Caco-2 (cell line): Measurements from ENCODE around the gene CEP250. TPM values are rescaled to one million over a fixed set of nuclear protein-coding genes. Genes with fewer than 3 reads are reported as not detected.

Experiments
- BruUV-seq: library from RNA; stranded (reverse); fragments of 400-500 nt; replicated peaks from 2 replicates; lab custom pipeline; 2021; lab: Mats Ljungman, UMichigan
- CTCF ChIA-PET: fragments of 300-600 bp; sonication (Branson Sonifier 250); formaldehyde crosslinking; loops from one replicate; lab custom pipeline; 2022; ENCODE audit warnings: antibody characterized with exemption; lab: Charles Lee
- POLR2A ChIA-PET: fragments of 300-600 bp; sonication (Branson Sonifier 250); formaldehyde crosslinking; loops from one replicate; lab custom pipeline; 2022; ENCODE audit warnings: antibody characterized with exemption; lab: Charles Lee
- DNase-seq, 2 experiments: peaks; one replicate each; pipeline versions ENCODE4 v3.0.0 to v3.0.0-alpha.2; 2020 to 2022
- H3K27me3 ChIP-seq: replicated peaks from 2 replicates; pipeline ENCODE4 v1.6.0; 2011; ENCODE audit warnings: low read length; ENCODE audit not compliant: control insufficient read depth, insufficient read depth
- H3K36me3 ChIP-seq: 2 replicates; pipeline ENCODE4 v1.5.1; 2011; ENCODE audit warnings: low read length; ENCODE audit not compliant: control insufficient read depth, insufficient read depth
- H3K4me1 ChIP-seq: fragments of 250-450 bp; sonication (Bioruptor Pico); 2 replicates; pipeline ENCODE4 v1.5.1; 2020; ENCODE audit warnings: mild to moderate bottlenecking
- H3K4me3 ChIP-seq: 2 replicates; pipeline ENCODE4 v1.5.1; 2011; ENCODE audit warnings: low read depth, mild to moderate bottlenecking, control low read depth, low read length
- H3K9me3 ChIP-seq: fragments of 250-450 bp; sonication (Bioruptor Pico); 2 replicates; pipeline ENCODE4 v1.5.1; 2020; ENCODE audit warnings: mild to moderate bottlenecking, moderate library complexity
- H3K27ac Mint-ChIP-seq: one replicate; pipeline ENCODE4 v1.8.0; 2022; ENCODE audit warnings: mixed read lengths; ENCODE audit not compliant: unreplicated experiment
- H3K27me3 Mint-ChIP-seq: one replicate; pipeline ENCODE4 v1.8.0; 2022; ENCODE audit warnings: mixed read lengths; ENCODE audit not compliant: insufficient read depth, unreplicated experiment
- H3K36me3 Mint-ChIP-seq: one replicate; pipeline ENCODE4 v1.8.0; 2022; ENCODE audit warnings: mild to moderate bottlenecking, mixed read lengths; ENCODE audit not compliant: insufficient read depth, unreplicated experiment
- H3K4me1 Mint-ChIP-seq: one replicate; pipeline ENCODE4 v1.8.0; 2022; ENCODE audit warnings: low read depth, mixed read lengths; ENCODE audit not compliant: unreplicated experiment
- H3K4me3 Mint-ChIP-seq: one replicate; pipeline ENCODE4 v1.8.0; 2022; ENCODE audit warnings: mild to moderate bottlenecking, moderate library complexity, mixed read lengths; ENCODE audit not compliant: unreplicated experiment
- H3K9me3 Mint-ChIP-seq: one replicate; pipeline ENCODE4 v1.8.0; 2022; ENCODE audit warnings: mixed read lengths; ENCODE audit not compliant: unreplicated experiment
- intact Hi-C: fragments of 100-400 bp; cut with micrococcal nuclease; formaldehyde crosslinking; loops from one replicate; pipeline ENCODE4 v1.10.0; 2022; ENCODE audit not compliant: unreplicated experiment
- total RNA-seq: library from RNA; stranded (reverse); gene quantifications from 2 replicates; pipeline ENCODE4 v1.2.3, GENCODE V29; 2022
- TF ChIP-seq, protein P1 (sequence below), 2 experiments: fragments of 200-600 bp in 1 of 2; IDR thresholded peaks; 1 replicate in 1 of 2; 2 replicates in 1 of 2; pipeline versions ENCODE4 v1.5.1 to v1.8.0; 2011 to 2022; ENCODE audit warnings: antibody characterized with exemption in 1 of 2, control low read depth in 1 of 2, inconsistent platforms in 1 of 2, low read depth in 1 of 2, low read length in 1 of 2, mild to moderate bottlenecking in 1 of 2, moderate library complexity in 1 of 2; ENCODE audit not compliant: insufficient read depth in 1 of 2, severe bottlenecking in 1 of 2, unreplicated experiment in 1 of 2

The CEP250 gene
- total RNA-seq, 1 experiment from 2014 or later: 137 TPM

DNA sequence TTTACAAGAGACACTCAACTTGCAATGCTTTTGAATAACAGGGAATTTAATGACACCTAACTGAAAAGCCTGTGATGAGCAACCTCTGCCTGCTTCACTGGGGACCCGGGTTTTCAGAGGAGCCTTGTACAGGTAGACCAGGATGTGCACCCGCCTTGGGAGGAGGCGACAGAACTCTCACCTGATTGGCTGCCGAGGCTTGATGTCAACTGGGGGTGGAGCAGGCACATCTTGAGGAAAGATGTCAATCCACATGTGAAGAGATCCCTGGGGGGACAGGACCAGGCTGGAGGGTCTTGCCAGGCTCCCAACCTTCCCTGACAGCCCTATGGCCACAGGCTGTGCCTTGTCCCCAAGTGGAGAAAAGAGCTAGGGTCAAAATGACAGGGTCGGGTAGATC, 106.3 kb downstream of the CEP250 start:
- TF ChIP-seq, protein P1, sequence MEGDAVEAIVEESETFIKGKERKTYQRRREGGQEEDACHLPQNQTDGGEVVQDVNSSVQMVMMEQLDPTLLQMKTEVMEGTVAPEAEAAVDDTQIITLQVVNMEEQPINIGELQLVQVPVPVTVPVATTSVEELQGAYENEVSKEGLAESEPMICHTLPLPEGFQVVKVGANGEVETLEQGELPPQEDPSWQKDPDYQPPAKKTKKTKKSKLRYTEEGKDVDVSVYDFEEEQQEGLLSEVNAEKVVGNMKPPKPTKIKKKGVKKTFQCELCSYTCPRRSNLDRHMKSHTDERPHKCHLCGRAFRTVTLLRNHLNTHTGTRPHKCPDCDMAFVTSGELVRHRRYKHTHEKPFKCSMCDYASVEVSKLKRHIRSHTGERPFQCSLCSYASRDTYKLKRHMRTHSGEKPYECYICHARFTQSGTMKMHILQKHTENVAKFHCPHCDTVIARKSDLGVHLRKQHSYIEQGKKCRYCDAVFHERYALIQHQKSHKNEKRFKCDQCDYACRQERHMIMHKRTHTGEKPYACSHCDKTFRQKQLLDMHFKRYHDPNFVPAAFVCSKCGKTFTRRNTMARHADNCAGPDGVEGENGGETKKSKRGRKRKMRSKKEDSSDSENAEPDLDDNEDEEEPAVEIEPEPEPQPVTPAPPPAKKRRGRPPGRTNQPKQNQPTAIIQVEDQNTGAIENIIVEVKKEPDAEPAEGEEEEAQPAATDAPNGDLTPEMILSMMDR (IDR thresholded peaks at IDR 0.05; ENCODE audit: insufficient read depth in 1 of 2, low read depth in 1 of 2, low read length in 1 of 2, severe bottlenecking in 1 of 2, unreplicated experiment in 1 of 2): no peak
- no peaks in the 10 kb centered on the region for H3K27me3 ChIP-seq
- H3K36me3 Mint-ChIP-seq: peaks cover 18% of the 10 kb centered on the region
- H3K4me1 Mint-ChIP-seq: peaks cover 4% of the 10 kb centered on the region
- H3K27ac Mint-ChIP-seq: no peak overlapping the region
- no peak overlapping the region for H3K4me3 ChIP-seq
- BruUV-seq: no TSS peak
- intact Hi-C loops: loop anchor here (1.0 to 10.0 kb wide), 5 partner anchors 41 to 323 kb away; partner anchors contain the start of genes CPNE1, NFS1, RBM12 and ROMO1
- POLR2A ChIA-PET: no interaction called here
- peaks cover 6% of the 10 kb centered on the region; the same call in 1 of the 2 replicates for H3K36me3 ChIP-seq
- peak; percentile 37 to 59 for DNase-seq
- no peaks in the 10 kb centered on the region for H3K9me3 Mint-ChIP-seq
- CTCF ChIA-PET: no interaction called here
- H3K4me3 Mint-ChIP-seq: no peak overlapping the region
- H3K27me3 Mint-ChIP-seq: no peaks in the 10 kb centered on the region
- H3K9me3 ChIP-seq: no peaks in the 10 kb centered on the region
- H3K4me1 ChIP-seq: no peaks in the 10 kb centered on the region

DNA sequence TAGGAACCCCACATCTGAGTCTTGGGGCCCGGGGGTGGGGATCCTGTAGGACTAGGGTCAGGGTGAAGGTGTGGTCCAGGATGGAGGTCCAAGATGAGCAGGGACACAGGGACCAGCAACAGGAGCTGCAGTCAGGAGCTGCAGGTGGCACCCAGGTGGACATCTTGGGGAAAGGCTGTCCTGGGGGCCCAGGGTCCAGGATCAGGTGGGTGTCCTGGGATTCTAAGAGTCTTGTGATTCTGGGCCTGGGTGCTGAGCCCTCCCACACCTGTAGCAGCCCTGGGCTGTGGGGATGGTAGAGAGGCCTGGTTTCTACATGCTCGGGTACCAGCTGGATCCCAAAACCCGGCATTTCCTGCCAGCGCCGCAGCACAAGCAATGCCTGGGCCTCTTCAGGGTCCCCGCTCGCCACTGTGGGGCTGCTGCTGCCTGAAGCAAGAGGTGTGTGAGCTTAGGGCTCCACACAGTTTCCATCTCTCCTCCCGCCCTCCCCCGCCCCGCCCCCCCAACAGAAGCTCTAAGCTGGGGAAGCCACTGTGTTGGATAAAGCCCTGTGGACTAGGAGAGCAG, 107.2 kb downstream of the CEP250 start:
- H3K27me3 ChIP-seq: no peaks in the 10 kb centered on the region
- intact Hi-C loops: loop anchor here (5.0 to 10.0 kb wide), 2 partner anchors 40 to 102 kb away; partner anchors contain the start of genes CPNE1 and RBM12
- no peaks in the 10 kb centered on the region for H3K4me1 ChIP-seq
- Mint-ChIP-seq H3K27me3 (peaks cover 3% of the 10 kb centered on the region), H3K4me3 (no peak overlapping the region), H3K27ac (no peak overlapping the region), H3K36me3 (peaks cover 18% of the 10 kb centered on the region), H3K4me1 (peaks cover 4% of the 10 kb centered on the region), H3K9me3 (no peaks in the 10 kb centered on the region)
- TF ChIP-seq, protein P1 (IDR thresholded peaks at IDR 0.05; ENCODE audit: insufficient read depth in 1 of 2, low read depth in 1 of 2, low read length in 1 of 2, severe bottlenecking in 1 of 2, unreplicated experiment in 1 of 2): no peak
- DNase-seq: peak in 1 of 2 experiments; percentile 51
- 0 out of 2 replicates have a peak, but pooled peaks cover 3% of the 10 kb centered on the region for H3K36me3 ChIP-seq
- H3K4me3 ChIP-seq: no peak overlapping the region
- ChIA-PET CTCF (interaction anchor here (0.7 kb wide), 1 partner anchor 8 kb away, joined by 3 read pairs; no protein-coding TSS in a partner anchor), POLR2A (no interaction called here)
- no peaks in the 10 kb centered on the region for H3K9me3 ChIP-seq
- no TSS peak for BruUV-seq

DNA sequence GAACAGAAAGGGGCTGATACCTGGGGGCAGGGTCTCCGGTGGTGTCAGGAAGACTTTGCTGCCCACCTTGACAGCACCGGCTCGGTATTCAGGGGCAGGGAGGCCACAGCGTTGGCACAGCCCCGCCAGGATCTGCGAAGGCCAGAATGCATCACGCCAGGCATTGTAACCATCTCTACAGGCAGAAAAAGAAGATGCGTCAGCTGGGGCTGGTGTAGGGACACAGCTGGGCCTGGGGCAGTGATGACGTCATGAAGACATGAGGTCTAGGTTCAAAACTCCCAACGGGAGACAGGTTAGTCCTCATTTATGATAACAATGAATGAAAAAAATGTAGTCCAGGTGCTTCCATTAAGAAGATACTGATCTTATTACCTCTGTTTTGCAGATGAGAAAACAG, 108.4 kb downstream of the CEP250 start:
- Mint-ChIP-seq H3K9me3 (no peaks in the 10 kb centered on the region), H3K27ac (no peak overlapping the region), H3K36me3 (peaks cover 15% of the 10 kb centered on the region), H3K4me3 (no peak overlapping the region), H3K27me3 (peaks cover 3% of the 10 kb centered on the region), H3K4me1 (peaks cover 8% of the 10 kb centered on the region)
- Histone ChIP-seq H3K4me3 (no peak overlapping the region), H3K27me3 (no peaks in the 10 kb centered on the region), H3K4me1 (no peaks in the 10 kb centered on the region), H3K9me3 (no peaks in the 10 kb centered on the region), H3K36me3 (no peaks in the 10 kb centered on the region)
- TF ChIP-seq, protein P1 (IDR thresholded peaks at IDR 0.05; ENCODE audit: insufficient read depth in 1 of 2, low read depth in 1 of 2, low read length in 1 of 2, severe bottlenecking in 1 of 2, unreplicated experiment in 1 of 2): no peak
- peak in 1 of 2 experiments; percentile 36 for DNase-seq
- intact Hi-C loops: loop anchor here (5.0 to 10.0 kb wide), 2 partner anchors 38 to 101 kb away; partner anchors contain the start of genes CPNE1 and RBM12
- BruUV-seq: no TSS peak
- ChIA-PET POLR2A (no interaction called here), CTCF (interaction anchor here (1.0 kb wide), 1 partner anchor 38 kb away, joined by 3 read pairs; no protein-coding TSS in a partner anchor)
